GM18951 (cell line): ENCODE measurements around the gene ATF7.
A peak's percentile ranks its signal among the peaks of the same experiment; 100 is the strongest.
"Not testable (repeated sequence)": the region's sequence is repeated elsewhere in the genome, so short reads cannot be mapped to it uniquely, and the experiment has no call there.

Source experiments
- POLR2A ChIP-seq: IDR thresholded peaks from 4 replicates; pipeline ENCODE4 v1.6.1; 2011; ENCODE audit warnings: mild to moderate bottlenecking; ENCODE audit not compliant: insufficient read length, insufficient read depth; ENCODE audit errors: extremely low read depth
- in situ Hi-C: fragments of 300-500 bp; cut with MboI; formaldehyde crosslinking; loops from one replicate; pipeline ENCODE4 v1.12.0; 2022; ENCODE audit warnings: low sequenced_read_pairs, mixed read lengths, inconsistent platforms; ENCODE audit not compliant: unreplicated experiment

The ATF7 gene

GRCh38 chr12:53625946-53626701, at the start of gene ATF7:
Gene ATF7 (minus strand): TSS chr12:53626382. CDS start chr12:53601000, 25,382 bp downstream.
- in situ Hi-C loops, result no loop called here
- peak; percentile 68 for TF ChIP-seq POLR2A

- no peak for TF ChIP-seq POLR2A
- in situ Hi-C loops, result loop anchor here (5.0 kb wide), 1 partner anchor 128 kb away; no protein-coding TSS in a partner anchor
Measured at GRCh38 chr12:53674977-53675700, 49.0 kb upstream of the ATF7 start.

GRCh38 chr12:53670971-53671370, 44.8 kb upstream of the ATF7 start:
- in situ Hi-C loops, result no loop called here
- TF ChIP-seq POLR2A, result no peak

- TF ChIP-seq POLR2A, result no peak
- in situ Hi-C loops, result no loop called here
Measured at GRCh38 chr12:53670308-53670707, 44.1 kb upstream of the ATF7 start.

- TF ChIP-seq POLR2A, result no peak
- in situ Hi-C loops, result no loop called here
Measured at GRCh38 chr12:53667080-53667479, 40.9 kb upstream of the ATF7 start.

- no peak for TF ChIP-seq POLR2A
- in situ Hi-C loops, result no loop called here
Measured at GRCh38 chr12:53664936-53665335, 38.8 kb upstream of the ATF7 start.

GRCh38 chr12:53664191-53664590, 38.0 kb upstream of the ATF7 start:
- TF ChIP-seq POLR2A, result no peak
- in situ Hi-C loops, result no loop called here

GRCh38 chr12:53660041-53660440, 33.9 kb upstream of the ATF7 start:
- no peak for TF ChIP-seq POLR2A
- in situ Hi-C loops, result no loop called here

GRCh38 chr12:53659571-53659981, 33.4 kb upstream of the ATF7 start:
- no peak for TF ChIP-seq POLR2A
- in situ Hi-C loops, result no loop called here

- TF ChIP-seq POLR2A, result no peak
- in situ Hi-C loops, result no loop called here
Measured at GRCh38 chr12:53659011-53659551, 32.9 kb upstream of the ATF7 start.

GRCh38 chr12:53657041-53657440, 30.9 kb upstream of the ATF7 start:
- in situ Hi-C loops, result no loop called here
- no peak for TF ChIP-seq POLR2A

GRCh38 chr12:53653595-53653994, 27.4 kb upstream of the ATF7 start:
- in situ Hi-C loops, result no loop called here
- TF ChIP-seq POLR2A, result no peak

GRCh38 chr12:53652366-53652765, 26.2 kb upstream of the ATF7 start:
- TF ChIP-seq POLR2A, result no peak
- in situ Hi-C loops, result no loop called here

- no peak for TF ChIP-seq POLR2A
Measured at GRCh38 chr12:53651737-53652136, 25.6 kb upstream of the ATF7 start.

GRCh38 chr12:53646300-53646699, 20.1 kb upstream of the ATF7 start:
- in situ Hi-C loops, result not testable (repeated sequence)

More at GRCh38 chr12:53651737-53652136, 25.6 kb upstream of the ATF7 start:
- in situ Hi-C loops, result no loop called here
